Measurements from ENCODE around the gene MSX2. TPM values are rescaled to one million over a fixed set of nuclear protein-coding genes. Genes with fewer than 3 reads are reported as not detected.
A peak's percentile ranks its signal among the peaks of the same experiment; 100 is the strongest.

MSX2 gene
- polyA plus RNA-seq, 3 donors, result 0.14 TPM; not detected in 2

- Histone ChIP-seq H3K9ac (ENCODE audit: insufficient read depth, low read length, poor library complexity, severe bottlenecking) (no peak overlapping the region), H4K20me1 (ENCODE audit: insufficient read depth, low read length) (no peaks in the 10 kb centered on the region), H3K4me3 (replicated peaks in 1 of 3; ENCODE audit: low read depth in 2 of 3, low read length in 3 of 3) (no peak overlapping the region), H3K79me2 (ENCODE audit: insufficient read depth, low read length) (no peaks in the 10 kb centered on the region), H2AFZ (ENCODE audit: insufficient read depth, low read depth, low read length, poor library complexity, severe bottlenecking) (no peak overlapping the region), H3K27ac (ENCODE audit: low read depth in 1 of 2, low read length in 2 of 2) (no peak overlapping the region), H3K36me3 (replicated peaks in 1 of 2; ENCODE audit: control insufficient read depth in 1 of 2, insufficient read depth in 2 of 2, low read length in 2 of 2) (no peaks in the 10 kb centered on the region), H3K9me3 (replicated peaks in 1 of 2; ENCODE audit: control insufficient read depth in 1 of 2, insufficient read depth in 1 of 2, low read length in 2 of 2) (peaks cover 11 to 59% of the 10 kb centered on the region in 2 donors), H3K4me2 (replicated peaks; ENCODE audit: extremely low read depth, low read length, poor library complexity, severe bottlenecking) (no peak overlapping the region), H3K4me1 (ENCODE audit: control insufficient read depth in 1 of 2, insufficient read depth in 2 of 2, low read length in 2 of 2) (peaks cover 0 to 4% of the 10 kb centered on the region in 2 donors), H3K27me3 (ENCODE audit: control insufficient read depth in 2 of 2, insufficient read depth in 2 of 2, low read length in 2 of 2) (peaks cover 80 to 92% of the 10 kb centered on the region in 2 donors)
- peak overlapping the region in 1 of 2 donors; percentile 73 for H3K4me3 Mint-ChIP-seq
- H3K36me3 Mint-ChIP-seq, result peaks cover 8 to 14% of the 10 kb centered on the region in 2 donors
- WGBS (ENCODE audit: insufficient coverage), result 3% methylated on average over 72 of the region's 75 CpGs
- H3K27ac Mint-ChIP-seq, result no peak overlapping the region
- peaks cover 84 to 89% (median 86%) of the 10 kb centered on the region in 3 donors for H3K27me3 Mint-ChIP-seq (ENCODE audit: low read depth in 3 of 3)
- H3K9me3 Mint-ChIP-seq, result peaks cover 8 to 42% (median 32%) of the 10 kb centered on the region in 7 donors
- TF ChIP-seq CTCF (IDR thresholded peaks at IDR 0.05), result no peak
- H3K4me1 Mint-ChIP-seq, result peaks cover 13% of the 10 kb centered on the region
- no peak for DNase-seq
- intact Hi-C loops (cut with micrococcal nuclease), result no loop called here
Observed at GRCh38 chr5:174720612-174721529, 3.5 kb upstream of the MSX2 start.

GRCh38 chr5:174721530-174722432 lies 2.6 kb upstream of the MSX2 start:
- Histone ChIP-seq H3K4me1 (ENCODE audit: control insufficient read depth in 1 of 2, insufficient read depth in 2 of 2, low read length in 2 of 2) (peaks cover 0 to 4% of the 10 kb centered on the region in 2 donors), H3K4me2 (replicated peaks; ENCODE audit: extremely low read depth, low read length, poor library complexity, severe bottlenecking) (no peak overlapping the region), H3K79me2 (ENCODE audit: insufficient read depth, low read length) (no peaks in the 10 kb centered on the region), H2AFZ (ENCODE audit: insufficient read depth, low read depth, low read length, poor library complexity, severe bottlenecking) (no peak overlapping the region), H4K20me1 (ENCODE audit: insufficient read depth, low read length) (no peaks in the 10 kb centered on the region), H3K27ac (ENCODE audit: low read depth in 1 of 2, low read length in 2 of 2) (no peak overlapping the region), H3K9ac (ENCODE audit: insufficient read depth, low read length, poor library complexity, severe bottlenecking) (no peak overlapping the region), H3K4me3 (replicated peaks in 1 of 3; ENCODE audit: low read depth in 2 of 3, low read length in 3 of 3) (no peak overlapping the region), H3K9me3 (replicated peaks in 1 of 2; ENCODE audit: control insufficient read depth in 1 of 2, insufficient read depth in 1 of 2, low read length in 2 of 2) (peaks cover 11 to 69% of the 10 kb centered on the region in 2 donors), H3K27me3 (ENCODE audit: control insufficient read depth in 2 of 2, insufficient read depth in 2 of 2, low read length in 2 of 2) (peaks cover 87 to 96% of the 10 kb centered on the region in 2 donors), H3K36me3 (replicated peaks in 1 of 2; ENCODE audit: control insufficient read depth in 1 of 2, insufficient read depth in 2 of 2, low read length in 2 of 2) (no peaks in the 10 kb centered on the region)
- intact Hi-C loops (cut with micrococcal nuclease), result no loop called here
- peak overlapping the region in 1 of 2 donors; percentile 72 for H3K4me3 Mint-ChIP-seq
- no peak for TF ChIP-seq CTCF (IDR thresholded peaks at IDR 0.05)
- H3K9me3 Mint-ChIP-seq, result peaks cover 9 to 46% (median 36%) of the 10 kb centered on the region in 7 donors
- DNase-seq, result no peak
- no peak overlapping the region for H3K27ac Mint-ChIP-seq
- 7% methylated on average over 11 of the region's 19 CpGs for WGBS (ENCODE audit: insufficient coverage)
- H3K36me3 Mint-ChIP-seq, result peaks cover 8 to 14% of the 10 kb centered on the region in 2 donors
- peaks cover 91 to 94% (median 91%) of the 10 kb centered on the region in 3 donors for H3K27me3 Mint-ChIP-seq (ENCODE audit: low read depth in 3 of 3)
- peaks cover 13% of the 10 kb centered on the region for H3K4me1 Mint-ChIP-seq
